Cardiac fibroblast (primary cell): ENCODE data around the gene NOSIP.

Source experiments
- DNase-seq, 2 donors: peaks; one replicate each; pipeline versions ENCODE4 v3.0.0 to v3.0.0-alpha.2; 2010; ENCODE audit warnings: low read depth in 2 of 2
- H3K4me3 ChIP-seq, 2 donors: replicated peaks in 1 of 2; 1 replicate in 1 of 2; 2 replicates in 1 of 2; pipeline ENCODE4 v1.5.1; 2011; ENCODE audit warnings: low read depth in 2 of 2, low read length in 2 of 2, mild to moderate bottlenecking in 2 of 2, moderate library complexity in 1 of 2
- TF ChIP-seq, protein P1 (sequence below): IDR thresholded peaks from one replicate; pipeline ENCODE4 v1.5.1; 2011; ENCODE audit warnings: low read depth, mild to moderate bottlenecking, low read length, inconsistent platforms

Gene NOSIP

DNA sequence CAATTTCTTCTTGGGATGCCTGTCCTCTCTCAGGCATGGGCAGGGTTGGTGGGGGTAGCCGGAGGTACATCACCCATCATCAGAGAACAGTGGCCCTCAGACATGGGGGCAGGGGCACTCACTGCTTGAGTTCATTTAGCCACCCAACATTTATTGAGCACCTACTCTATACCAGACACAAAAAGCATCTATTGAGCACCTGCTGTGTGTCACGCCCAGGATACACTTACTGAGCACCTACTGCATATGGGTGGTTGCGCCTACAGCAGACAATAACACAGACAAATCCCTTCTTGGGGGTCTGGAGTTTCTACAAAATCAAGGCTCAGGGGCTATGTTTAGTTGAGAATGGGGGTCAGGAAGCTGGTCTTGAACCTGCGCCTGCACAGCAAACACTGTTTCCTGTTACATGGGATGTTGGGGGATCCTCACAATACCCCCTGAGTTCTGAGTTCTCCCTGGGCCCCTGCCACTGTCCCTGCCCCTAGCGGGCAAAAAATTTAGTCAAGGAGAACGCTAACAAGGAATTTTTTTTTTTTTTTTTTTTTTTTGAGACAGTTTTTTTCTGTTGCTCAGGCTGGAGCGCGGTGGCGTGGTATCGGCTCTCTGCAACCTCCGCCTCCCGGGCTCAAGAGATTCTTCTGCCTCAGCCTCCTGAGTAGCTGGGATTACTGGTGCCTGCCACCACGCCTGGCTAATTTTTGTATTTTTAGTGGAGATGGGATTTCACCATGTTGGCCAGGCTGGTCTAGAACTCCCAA is 41.0 kb downstream of the NOSIP start:
- no peak for DNase-seq
- H3K4me3 ChIP-seq: no peak overlapping the region
- TF ChIP-seq, protein P1, sequence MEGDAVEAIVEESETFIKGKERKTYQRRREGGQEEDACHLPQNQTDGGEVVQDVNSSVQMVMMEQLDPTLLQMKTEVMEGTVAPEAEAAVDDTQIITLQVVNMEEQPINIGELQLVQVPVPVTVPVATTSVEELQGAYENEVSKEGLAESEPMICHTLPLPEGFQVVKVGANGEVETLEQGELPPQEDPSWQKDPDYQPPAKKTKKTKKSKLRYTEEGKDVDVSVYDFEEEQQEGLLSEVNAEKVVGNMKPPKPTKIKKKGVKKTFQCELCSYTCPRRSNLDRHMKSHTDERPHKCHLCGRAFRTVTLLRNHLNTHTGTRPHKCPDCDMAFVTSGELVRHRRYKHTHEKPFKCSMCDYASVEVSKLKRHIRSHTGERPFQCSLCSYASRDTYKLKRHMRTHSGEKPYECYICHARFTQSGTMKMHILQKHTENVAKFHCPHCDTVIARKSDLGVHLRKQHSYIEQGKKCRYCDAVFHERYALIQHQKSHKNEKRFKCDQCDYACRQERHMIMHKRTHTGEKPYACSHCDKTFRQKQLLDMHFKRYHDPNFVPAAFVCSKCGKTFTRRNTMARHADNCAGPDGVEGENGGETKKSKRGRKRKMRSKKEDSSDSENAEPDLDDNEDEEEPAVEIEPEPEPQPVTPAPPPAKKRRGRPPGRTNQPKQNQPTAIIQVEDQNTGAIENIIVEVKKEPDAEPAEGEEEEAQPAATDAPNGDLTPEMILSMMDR: no peak

DNA sequence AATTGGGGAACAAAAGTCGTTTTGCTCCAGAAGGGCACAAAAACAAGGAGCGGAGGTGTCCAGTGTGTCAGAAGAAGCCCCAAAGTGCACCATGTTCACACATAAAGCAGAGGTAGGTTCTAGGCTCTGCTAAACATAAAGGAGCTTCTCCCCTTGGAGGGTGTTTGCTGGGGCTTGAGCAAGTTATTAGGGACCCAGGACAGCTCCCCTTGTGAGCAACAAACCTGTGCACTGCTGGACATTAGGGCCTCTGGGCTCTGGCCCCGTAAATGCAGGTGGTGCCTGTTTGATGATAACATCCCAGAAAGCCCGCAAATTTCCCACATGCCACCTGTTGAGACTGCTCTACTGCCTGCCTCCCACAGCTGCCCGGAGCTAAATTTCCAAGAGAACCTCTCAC is 41.7 kb downstream of the NOSIP start:
- no peak for DNase-seq
- no peak overlapping the region for H3K4me3 ChIP-seq
- TF ChIP-seq, protein P1: no peak

DNA sequence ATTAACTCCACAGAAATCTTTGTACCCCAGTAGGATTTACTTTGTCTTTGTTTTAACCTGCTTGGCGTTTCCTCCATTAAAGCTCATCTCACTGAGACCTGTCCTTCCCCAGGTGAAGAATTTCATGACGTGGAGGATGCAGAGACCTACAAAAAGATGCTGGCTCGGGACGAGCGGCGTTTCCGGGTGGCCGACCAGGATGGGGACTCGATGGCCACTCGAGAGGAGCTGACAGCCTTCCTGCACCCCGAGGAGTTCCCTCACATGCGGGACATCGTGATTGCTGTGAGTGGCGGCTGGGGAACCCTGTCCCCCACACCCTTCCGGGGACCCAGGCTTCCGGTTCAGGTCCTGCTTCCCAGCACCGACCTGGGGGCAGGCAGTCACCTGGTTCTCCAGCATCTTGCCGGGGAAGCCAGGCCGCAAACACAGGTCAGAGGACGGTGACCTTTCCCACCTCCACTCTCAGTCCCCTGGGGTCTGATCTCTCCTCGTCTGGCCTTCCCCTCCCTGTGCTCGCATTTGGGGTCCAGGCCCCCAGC is 43.4 kb downstream of the NOSIP start:
- no peak overlapping the region for H3K4me3 ChIP-seq
- TF ChIP-seq, protein P1: no peak
- no peak for DNase-seq

DNA sequence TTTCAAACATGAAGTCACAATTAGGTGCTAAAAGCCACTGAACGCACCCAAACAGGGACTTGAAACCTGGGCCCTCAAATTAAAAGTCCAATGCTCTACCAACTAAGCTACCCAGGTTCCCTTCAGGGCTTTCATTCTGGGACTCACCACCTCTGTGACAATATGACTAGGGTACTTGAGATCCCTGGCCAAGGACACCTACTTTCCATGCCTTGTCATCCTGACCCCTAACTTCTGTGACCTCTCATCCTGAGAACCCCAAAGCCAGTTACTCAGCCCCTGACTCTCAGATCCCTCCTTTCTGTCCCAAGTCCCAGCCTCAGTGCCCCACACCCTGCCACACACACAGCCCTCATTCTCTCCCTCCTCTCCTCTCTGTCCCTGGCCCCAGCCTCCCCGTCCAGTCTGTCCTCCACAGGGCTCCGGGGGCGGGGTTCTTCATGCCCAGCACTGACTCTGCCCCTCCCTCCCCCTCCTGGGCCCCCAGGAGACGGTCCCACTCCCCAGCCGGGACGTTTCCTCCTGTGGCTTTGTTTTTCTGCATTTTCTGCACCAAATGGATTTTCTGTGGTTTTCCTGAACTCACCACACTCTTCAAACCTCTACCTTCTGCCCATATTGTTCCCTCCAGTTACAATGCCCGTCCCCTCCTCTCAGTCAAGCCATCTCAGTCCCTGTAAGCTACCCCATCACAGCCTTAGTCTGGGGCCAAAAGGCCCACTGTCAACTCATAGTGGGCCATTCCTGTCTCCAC is 45.5 kb downstream of the NOSIP start:
- TF ChIP-seq, protein P1: no peak
- DNase-seq: no peak
- no peak overlapping the region for H3K4me3 ChIP-seq

DNA sequence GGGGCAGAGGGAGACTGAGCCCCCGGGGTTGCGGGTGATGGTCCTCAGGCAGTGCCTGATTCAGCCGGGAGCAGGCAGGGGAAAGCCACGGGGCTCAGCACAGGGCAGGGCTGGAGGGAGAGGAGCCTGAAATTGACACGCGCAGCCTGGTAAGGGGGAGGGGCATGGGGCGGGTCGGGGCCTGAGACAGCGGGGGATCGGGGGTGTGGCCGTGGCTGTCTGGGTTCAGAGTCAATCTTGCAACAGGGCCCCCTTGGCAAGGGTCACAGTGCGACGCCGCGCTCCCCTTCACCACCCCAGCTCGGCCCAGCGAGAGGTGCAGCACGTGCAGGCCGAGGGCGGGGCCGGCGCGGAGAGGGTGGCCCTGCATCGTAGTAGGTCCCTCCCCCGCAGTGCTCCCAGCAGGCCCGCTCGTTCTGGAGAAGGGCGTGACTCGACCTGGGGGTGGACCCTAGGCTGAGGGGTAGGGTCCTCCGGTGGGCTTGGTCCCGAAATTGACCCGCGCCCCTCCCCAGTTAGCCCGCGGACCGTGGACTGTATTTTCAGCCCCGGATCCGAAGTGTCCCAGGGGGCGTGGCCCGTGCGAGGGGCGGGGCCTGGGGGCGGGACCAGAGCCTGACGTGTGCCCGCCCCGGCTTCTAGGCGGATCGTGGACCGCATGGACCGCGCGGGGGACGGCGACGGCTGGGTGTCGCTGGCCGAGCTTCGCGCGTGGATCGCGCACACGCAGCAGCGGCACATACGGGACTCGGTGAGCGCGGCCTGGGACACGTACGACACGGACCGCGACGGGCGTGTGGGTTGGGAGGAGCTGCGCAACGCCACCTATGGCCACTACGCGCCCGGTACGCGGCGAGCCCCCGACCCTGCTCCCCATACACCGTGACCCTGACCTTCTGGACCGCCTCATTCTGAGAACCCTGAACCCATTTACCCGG is 46.5 kb downstream of the NOSIP start:
- peak; percentile 50 to 61 for DNase-seq
- TF ChIP-seq, protein P1: no peak
- H3K4me3 ChIP-seq: peak overlapping the region; percentile 47 to 57

DNA sequence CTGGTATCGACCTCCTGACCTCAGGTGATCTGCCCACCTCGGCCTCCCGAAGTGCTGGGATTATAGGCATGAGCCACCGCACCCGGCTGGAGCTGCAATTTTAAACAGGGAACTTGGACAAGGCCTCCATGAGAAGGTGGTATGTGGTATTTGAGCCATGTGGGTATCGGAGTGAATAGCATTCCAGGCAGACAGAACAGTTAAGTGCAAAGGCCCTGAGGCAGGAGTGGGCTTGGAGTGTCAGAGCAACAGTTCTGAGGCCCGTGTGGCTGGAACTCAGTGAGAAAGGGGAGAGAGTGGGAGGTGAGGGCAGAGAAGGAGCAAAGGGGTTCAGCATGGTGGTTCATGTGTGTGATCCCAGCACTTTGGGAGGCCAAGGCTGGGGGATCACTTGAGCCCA is 49.6 kb downstream of the NOSIP start:
- TF ChIP-seq, protein P1: no peak
- no peak overlapping the region for H3K4me3 ChIP-seq
- DNase-seq: no peak
